ENCODE data around the gene FAM167B. TPM values are rescaled to one million over a fixed set of nuclear protein-coding genes. Genes with fewer than 3 reads are reported as not detected.

Gene FAM167B
- total RNA-seq, 3 donors from 2014 or later (not counting 1 experiment from before 2014, with no cell fraction given), result 0.54 to 1.3 (median 0.80) TPM

Other genes with a start within 250 kb of the FAM167B start
- 100 to 1,000 TPM; 107 to 112 (median 109) TPM for gene KHDRBS1, start 233.4 kb upstream of the FAM167B start, total RNA-seq
- 10 to 100 TPM; 13.3 to 17.1 (median 15.8) TPM for gene TMEM39B, start 174.3 kb upstream of the FAM167B start, total RNA-seq
- 10 to 100 TPM; 48.6 to 59.0 (median 52.8) TPM for gene KPNA6, start 139.2 kb upstream of the FAM167B start, total RNA-seq
- 10 to 100 TPM; 26.0 to 36.0 (median 33.3) TPM for gene TXLNA, start 67.5 kb upstream of the FAM167B start, total RNA-seq
- gene CCDC28B, start 46.6 kb upstream of the FAM167B start, total RNA-seq, result 10 to 100 TPM; 19.3 to 30.6 (median 19.8) TPM
- 1 to 10 TPM; 1.8 to 3.5 (median 3.3) TPM for gene IQCC, start 41.6 kb upstream of the FAM167B start, total RNA-seq
- not detected for gene DCDC2B, start 38.1 kb upstream of the FAM167B start, total RNA-seq
- 10 to 100 TPM; 22.2 to 27.1 (median 24.7) TPM for gene TMEM234, start 24.9 kb upstream of the FAM167B start, total RNA-seq
- 100 to 1,000 TPM; 107 to 126 (median 110) TPM for gene EIF3I, start 24.8 kb upstream of the FAM167B start, total RNA-seq
- 100 to 1,000 TPM; 180 to 227 (median 215) TPM for gene LCK, start 4.0 kb downstream of the FAM167B start, total RNA-seq
- 100 to 1,000 TPM; 110 to 133 (median 125) TPM for gene HDAC1, start 44.9 kb downstream of the FAM167B start, total RNA-seq
- 10 to 100 TPM; 21.7 to 26.1 (median 21.8) TPM for gene MARCKSL1, start 89.0 kb downstream of the FAM167B start, total RNA-seq
- 10 to 100 TPM; 18.3 to 23.5 (median 21.0) TPM for gene FAM229A, start 115.3 kb downstream of the FAM167B start, total RNA-seq
- 1 to 10 TPM; 1.2 to 3.7 (median 1.4) TPM for gene TSSK3, start 115.3 kb downstream of the FAM167B start, total RNA-seq
- 100 to 1,000 TPM; 150 to 203 (median 174) TPM for gene BSDC1, start 147.2 kb downstream of the FAM167B start, total RNA-seq
- not detected for gene ZBTB8B, start 217.8 kb downstream of the FAM167B start, total RNA-seq